Stimulated activated CD8-positive, alpha-beta memory T cell treated with anti-CD3 and anti-CD28 coated beads, Interleukin-4, amount 100 ng/mL, for 24 hours (primary cell): ENCODE data around the gene SCN4A.
"Not testable (repeated sequence)": the region's sequence is repeated elsewhere in the genome, so short reads cannot be mapped to it uniquely, and the experiment has no call there.

ENCODE experiments used
- DNase-seq: peaks from one replicate; pipeline ENCODE4 v3.0.0-alpha.2; 2020; ENCODE audit warnings: low read depth

Gene SCN4A

DNA sequence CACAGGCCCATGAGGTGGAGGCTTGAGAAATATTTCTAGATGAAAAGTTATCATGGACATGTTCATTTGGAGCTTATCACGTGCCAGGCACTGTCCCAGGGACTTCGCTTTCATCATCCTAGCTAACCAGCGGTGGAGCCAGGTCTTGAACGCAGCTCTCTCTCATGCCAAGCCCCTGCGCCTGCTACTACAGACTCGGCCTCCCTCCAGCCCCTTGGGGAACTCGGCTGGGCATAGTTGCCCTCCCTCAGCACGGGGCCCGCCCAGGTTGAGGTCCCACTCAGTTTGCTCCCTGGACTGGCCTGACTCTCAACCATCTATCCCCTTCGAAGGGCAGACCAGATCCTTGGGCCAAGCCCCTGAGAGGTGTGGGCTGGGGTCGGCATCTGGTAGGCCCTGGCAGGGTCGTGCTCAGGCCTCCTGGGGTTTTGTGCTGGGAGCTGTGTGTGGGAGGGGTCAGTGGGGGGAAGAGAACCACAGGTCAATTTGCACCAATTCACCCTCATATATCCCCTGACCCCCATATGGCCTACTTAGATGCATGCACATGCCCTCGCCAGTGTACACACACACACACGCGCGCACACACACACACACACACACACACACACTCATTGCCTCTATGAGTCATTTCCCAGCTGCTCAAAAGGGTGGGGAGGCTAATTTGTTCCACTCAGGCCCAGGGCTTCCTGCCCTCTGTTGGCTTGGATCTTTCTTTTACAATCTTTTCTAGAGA, 12.1 kb upstream of the SCN4A start:
- DNase-seq: no peak

- no peak for DNase-seq
These were observed 11.5 kb upstream of the SCN4A start for GRCh38 chr17:63984236-63984635.

- DNase-seq: no peak
These were observed 10.6 kb upstream of the SCN4A start for GRCh38 chr17:63983320-63983719.

GRCh38 chr17:63982641-63983040, 9.9 kb upstream of the SCN4A start:
- DNase-seq: not testable (repeated sequence)

DNA sequence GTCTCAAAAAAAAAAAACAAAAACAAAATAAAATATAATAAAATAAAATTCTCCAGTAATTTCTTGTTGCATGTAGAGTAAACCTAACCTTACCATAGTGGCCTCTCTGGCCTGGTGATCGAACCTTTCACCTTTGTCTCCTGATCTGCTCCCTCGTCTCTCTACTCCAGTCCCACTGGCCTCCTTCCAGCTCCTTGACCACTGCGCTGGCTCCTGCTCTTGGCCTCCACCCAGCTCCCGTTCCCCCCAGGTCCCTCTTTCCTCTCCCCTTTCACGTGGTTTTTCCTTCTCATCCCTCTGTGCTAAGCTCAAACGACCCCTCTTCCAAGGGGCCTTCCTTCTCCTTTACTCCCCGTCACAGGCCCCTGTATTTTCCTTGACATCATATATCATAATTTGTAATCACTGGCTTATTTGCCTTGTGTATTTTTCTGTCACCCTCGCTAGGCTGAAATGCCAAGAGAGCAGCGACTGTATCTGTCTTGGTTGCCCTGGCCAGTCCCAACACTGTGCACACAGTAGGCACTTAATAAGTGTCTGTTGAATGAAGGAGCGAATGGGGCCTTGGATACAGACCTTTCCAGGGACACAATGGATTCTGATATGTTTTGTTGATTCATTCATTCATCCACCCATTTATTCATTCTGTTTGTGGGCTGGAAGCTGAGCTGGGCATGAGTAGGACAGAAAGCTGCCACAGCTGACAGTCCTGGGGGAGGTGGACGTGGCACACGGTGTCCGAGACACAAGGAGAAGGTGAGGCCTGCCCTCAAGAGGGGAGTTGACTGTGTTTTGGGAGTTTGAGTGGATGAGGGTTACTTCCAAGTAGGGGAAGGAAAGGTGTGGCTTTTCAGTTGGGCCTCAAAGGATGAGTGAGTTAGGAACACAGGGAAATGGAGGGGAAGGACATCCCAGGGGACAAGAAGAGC, 5.8 kb upstream of the SCN4A start:
- no peak for DNase-seq

GRCh38 chr17:63976702-63977101, 4.0 kb upstream of the SCN4A start:
- DNase-seq: no peak

- no peak for DNase-seq
These were observed 2.9 kb upstream of the SCN4A start for GRCh38 chr17:63975541-63976092.

GRCh38 chr17:63974594-63975192, 2.0 kb upstream of the SCN4A start:
- DNase-seq: no peak

DNA sequence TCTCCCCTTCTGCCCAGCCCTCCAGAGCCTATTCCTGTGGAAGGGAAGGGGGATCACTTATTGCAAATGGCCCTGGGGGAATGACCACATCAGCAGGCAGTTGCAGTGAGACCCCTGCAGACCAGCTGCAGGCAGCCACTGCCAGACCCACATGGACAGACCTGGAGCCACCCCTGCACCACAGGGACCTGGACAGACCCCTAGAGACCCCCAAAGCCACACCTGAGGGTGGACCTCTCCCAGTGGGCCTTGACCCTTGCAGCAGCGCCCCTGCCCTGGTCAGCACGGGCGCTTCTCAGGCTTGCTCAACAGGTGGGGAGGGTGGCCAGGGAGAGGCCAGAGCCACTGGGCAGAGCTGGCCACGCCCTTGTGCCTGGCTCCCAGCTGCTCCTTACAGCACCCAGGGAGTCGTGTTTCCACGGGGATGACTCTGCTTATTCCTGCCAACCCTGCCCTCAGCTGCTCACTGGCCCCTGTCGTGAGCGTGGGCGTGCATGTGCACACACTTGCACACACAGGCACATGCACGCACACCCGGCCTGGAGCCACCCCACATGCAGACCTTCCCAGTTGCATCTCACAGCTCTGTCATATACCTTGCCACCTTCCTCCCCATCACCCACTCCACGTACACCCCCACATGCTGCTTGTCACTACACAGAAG, 1.3 kb upstream of the SCN4A start:
- DNase-seq: no peak

DNA sequence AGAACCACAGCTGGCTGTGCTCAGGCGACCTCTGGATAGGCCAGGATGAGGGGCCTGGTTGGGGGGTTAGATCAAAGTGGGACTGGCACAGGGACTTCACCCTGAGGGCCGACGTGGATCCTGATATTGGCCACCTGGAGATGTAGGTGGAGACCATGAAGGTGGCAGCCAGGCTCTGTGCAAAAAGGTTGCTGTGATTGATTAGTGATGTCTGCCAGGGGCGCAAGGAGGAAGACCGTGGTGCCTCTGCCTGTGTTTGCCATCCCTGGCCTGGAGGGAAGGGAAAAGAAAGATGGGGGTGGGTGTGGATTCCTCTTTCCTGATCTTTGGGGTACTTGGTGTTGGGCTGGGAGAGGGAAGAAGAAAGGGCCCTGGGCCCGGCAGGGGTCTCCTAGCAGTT, 529 bp upstream of the SCN4A start:
- no peak for DNase-seq

- DNase-seq: no peak
These were observed 3.4 kb downstream of the SCN4A start for GRCh38 chr17:63969278-63969677.

DNA sequence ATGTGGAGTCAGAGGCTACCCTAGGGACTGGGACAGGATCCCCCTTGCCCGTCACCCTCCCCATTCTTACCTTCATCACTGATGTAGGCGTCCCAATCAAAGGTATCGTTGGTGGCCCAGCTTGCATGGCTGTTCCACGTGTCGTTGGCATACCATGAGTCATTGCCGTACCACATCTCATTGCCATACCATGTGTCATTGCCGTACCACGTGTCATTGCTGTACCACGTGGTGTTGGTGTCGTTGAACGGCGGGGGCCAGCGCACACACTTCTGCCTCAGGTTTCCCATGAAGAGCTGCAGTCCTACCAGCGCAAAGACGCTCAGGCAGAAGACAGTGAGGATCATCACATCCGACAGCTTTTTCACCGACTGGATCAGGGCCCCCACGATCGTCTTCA, 4.8 kb downstream of the SCN4A start:
- DNase-seq: no peak

GRCh38 chr17:63966646-63967264, 6.0 kb downstream of the SCN4A start:
- no peak for DNase-seq

DNA sequence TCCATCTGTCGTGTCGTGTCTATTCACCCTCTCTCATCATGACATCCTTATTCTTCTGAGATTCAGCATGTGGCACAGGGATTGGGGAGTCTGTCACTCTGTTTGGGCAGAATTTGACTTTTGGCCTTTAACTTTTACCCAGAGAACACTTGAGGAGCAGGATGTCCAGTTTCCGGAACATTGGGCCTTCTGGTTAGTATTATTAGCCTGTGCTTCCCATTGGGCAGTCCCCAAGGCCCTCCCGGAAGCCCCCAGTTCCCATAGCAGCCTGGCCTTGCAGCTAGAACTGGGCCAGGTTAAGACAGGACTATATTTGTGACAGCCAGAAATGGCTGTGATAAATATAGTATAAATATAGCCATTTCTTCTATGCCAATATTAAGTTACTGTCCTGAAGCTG, 9.6 kb downstream of the SCN4A start:
- DNase-seq: no peak

- no peak for DNase-seq
These were observed 10.4 kb downstream of the SCN4A start for GRCh38 chr17:63962298-63962744.

GRCh38 chr17:63961355-63962212, 11.1 kb downstream of the SCN4A start:
- no peak for DNase-seq

DNA sequence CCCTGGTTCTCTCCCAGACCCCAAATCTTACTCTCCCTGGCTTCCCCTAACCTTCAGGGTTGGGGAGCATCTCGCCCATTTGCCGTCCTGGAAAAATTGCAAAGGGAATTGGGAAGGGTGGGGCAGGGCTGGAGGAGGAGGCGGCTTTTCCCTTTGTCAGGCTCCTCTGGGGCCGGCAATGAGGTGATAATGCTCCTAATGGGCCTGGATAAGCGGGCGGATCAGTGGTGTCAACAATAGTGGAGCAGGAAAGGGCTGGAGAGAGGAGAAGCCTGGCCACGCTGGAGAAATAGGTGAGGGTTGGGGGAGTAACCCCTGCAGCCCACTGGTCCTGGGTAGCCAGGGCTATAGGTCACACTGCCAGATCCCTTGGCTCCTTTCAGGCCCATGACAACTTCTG, 12.3 kb downstream of the SCN4A start:
- DNase-seq: no peak

DNA sequence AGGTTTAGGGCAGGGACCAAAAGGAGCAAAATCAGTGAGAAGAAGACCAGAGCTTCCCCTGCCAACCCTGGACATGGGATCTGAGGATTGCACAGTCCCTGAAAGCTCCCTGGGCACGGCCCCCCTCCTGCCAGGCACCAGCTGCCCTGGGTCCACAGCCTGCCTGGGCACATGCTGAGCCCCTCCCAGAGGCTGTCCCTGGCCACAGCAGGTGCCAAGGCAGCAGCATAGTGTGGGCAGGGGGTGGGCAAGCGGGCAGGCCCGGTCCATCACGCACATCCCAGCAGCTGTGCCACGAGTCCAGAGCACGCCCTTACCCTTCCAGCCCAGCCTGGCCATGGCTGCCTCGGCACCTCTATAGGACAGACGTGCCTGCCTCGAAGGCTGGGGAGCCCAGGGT, 12.7 kb downstream of the SCN4A start:
- DNase-seq: no peak

DNA sequence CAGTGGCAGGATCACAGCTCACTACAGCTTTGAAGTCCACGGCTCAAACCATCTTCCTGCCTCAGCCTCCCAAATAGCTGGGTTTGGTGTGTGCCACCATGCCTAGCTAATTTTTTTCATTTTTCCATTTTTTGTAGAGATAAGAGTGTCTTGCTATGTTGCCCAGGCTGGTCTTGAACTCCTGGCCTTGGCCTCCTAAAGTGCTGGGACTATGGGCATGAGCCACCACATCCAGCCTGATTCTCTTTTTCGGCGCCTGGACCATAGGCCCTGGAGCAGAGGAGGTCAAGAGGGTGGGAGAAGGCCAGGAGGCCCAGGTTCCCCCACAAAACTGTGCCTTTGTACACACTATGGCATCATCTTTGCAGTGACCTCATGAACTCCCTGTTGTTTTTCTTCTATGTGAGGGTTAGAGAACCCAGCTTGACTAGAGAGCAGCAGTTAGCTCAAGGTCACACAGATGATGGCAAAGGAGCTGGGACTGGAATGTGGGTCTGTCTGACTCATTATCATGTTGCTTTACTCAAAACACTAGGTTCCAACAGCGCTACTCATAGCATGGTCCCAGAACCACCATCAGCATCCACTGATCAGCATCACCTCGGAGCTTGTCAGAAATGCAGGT, 16.3 kb downstream of the SCN4A start:
- no peak for DNase-seq

- DNase-seq: no peak
These were observed 16.9 kb downstream of the SCN4A start for GRCh38 chr17:63955791-63956190.
